Activated T-cell treated with anti-CD3 and anti-CD28 coated beads for 4 hours (primary cell): ENCODE measurements around the gene FUNDC2.

Source experiments
- DNase-seq: peaks from one replicate; pipeline ENCODE4 v3.0.0-alpha.2; 2020

Gene FUNDC2

GRCh38 chrX:155070975-155071693 is 44.5 kb downstream of the FUNDC2 start, which contains the start of the genes BRCC3, CMC4 and MTCP1:
Gene BRCC3 (plus strand): TSS chrX:155071508. CDS start chrX:155071528, 20 bp downstream.
Gene CMC4 (minus strand): TSS chrX:155071136. CDS start chrX:155064023, 7,113 bp downstream.
Gene MTCP1 (minus strand): TSS chrX:155071136. CDS start chrX:155066010, 5,126 bp downstream.
- peak; percentile 51 for DNase-seq

- DNase-seq, result no peak
Observed at GRCh38 chrX:155071694-155072280, 45.1 kb downstream of the FUNDC2 start.

- peak; percentile 14 for DNase-seq
Observed at GRCh38 chrX:155086202-155086840, 59.7 kb downstream of the FUNDC2 start.

GRCh38 chrX:155086961-155087735 is 60.5 kb downstream of the FUNDC2 start:
- DNase-seq, result no peak

- no peak for DNase-seq
Observed at GRCh38 chrX:155094468-155095061, 67.9 kb downstream of the FUNDC2 start.

GRCh38 chrX:155105919-155106318 is 79.3 kb downstream of the FUNDC2 start:
- no peak for DNase-seq

DNA sequence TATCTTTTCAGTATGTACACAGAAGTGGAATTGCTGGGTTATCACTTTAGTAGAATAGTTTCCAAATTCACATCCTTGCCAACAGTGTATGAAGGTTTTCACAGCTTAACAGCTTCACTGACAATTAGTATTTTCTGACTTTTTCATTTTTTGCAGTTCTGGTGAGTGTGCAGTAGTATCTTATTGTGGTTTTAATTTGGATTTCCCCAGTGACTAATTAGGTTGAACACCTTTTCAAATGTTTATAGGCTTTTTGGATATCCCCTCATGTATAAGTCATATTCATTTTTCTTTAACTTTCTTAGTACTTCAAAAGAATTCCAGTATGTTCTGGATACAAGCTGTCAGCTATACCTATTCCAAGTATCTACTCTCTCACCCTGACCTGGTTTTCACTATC is 81.8 kb downstream of the FUNDC2 start:
- no peak for DNase-seq
